Parathyroid adenoma (tissue), 2 donors: ENCODE results near the gene IL10RB.

Experiments used
- H2AFZ ChIP-seq: fragments of 300-600 bp; sonication (generic); one replicate; pipeline ENCODE4 v1.7.0; 2017; ENCODE audit warnings: antibody characterized with exemption, mild to moderate bottlenecking
- H3K27ac ChIP-seq: fragments of 300-600 bp; sonication (generic); one replicate; pipeline ENCODE4 v1.7.0; 2017
- H3K27me3 ChIP-seq: fragments of 300-600 bp; sonication (generic); one replicate; pipeline ENCODE4 v1.7.0; 2017; ENCODE audit warnings: low read length; ENCODE audit not compliant: control insufficient read depth, insufficient read depth
- H3K36me3 ChIP-seq: fragments of 300-600 bp; sonication (generic); one replicate; pipeline ENCODE4 v1.7.0; 2017; ENCODE audit warnings: low read length; ENCODE audit not compliant: control insufficient read depth, insufficient read depth
- H3K4me1 ChIP-seq: fragments of 300-600 bp; sonication (generic); one replicate; pipeline ENCODE4 v1.7.0; 2017; ENCODE audit warnings: control low read depth
- H3K4me2 ChIP-seq: fragments of 300-600 bp; sonication (generic); one replicate; pipeline ENCODE4 v1.7.0; 2017; ENCODE audit warnings: low read length
- H3K4me3 ChIP-seq: fragments of 300-600 bp; sonication (generic); one replicate; pipeline ENCODE4 v1.7.0; 2017; ENCODE audit warnings: low read depth, low read length
- H3K79me2 ChIP-seq: fragments of 300-600 bp; sonication (generic); one replicate; pipeline ENCODE4 v1.7.0; 2017; ENCODE audit warnings: control low read depth
- H3K9ac ChIP-seq: fragments of 300-600 bp; sonication (generic); one replicate; pipeline ENCODE4 v1.7.0; 2017; ENCODE audit warnings: mild to moderate bottlenecking
- H3K9me3 ChIP-seq: fragments of 300-600 bp; sonication (generic); one replicate; pipeline ENCODE4 v1.7.0; 2017; ENCODE audit warnings: low read length; ENCODE audit not compliant: control insufficient read depth
- TF ChIP-seq, protein P1 (sequence below): fragments of 300-600 bp; sonication (generic); IDR thresholded peaks from one replicate; pipeline ENCODE4 v1.7.0; 2017; ENCODE audit warnings: antibody characterized with exemption, mild to moderate bottlenecking
- donor health status: primary hyperparathyroidism.

IL10RB gene

DNA sequence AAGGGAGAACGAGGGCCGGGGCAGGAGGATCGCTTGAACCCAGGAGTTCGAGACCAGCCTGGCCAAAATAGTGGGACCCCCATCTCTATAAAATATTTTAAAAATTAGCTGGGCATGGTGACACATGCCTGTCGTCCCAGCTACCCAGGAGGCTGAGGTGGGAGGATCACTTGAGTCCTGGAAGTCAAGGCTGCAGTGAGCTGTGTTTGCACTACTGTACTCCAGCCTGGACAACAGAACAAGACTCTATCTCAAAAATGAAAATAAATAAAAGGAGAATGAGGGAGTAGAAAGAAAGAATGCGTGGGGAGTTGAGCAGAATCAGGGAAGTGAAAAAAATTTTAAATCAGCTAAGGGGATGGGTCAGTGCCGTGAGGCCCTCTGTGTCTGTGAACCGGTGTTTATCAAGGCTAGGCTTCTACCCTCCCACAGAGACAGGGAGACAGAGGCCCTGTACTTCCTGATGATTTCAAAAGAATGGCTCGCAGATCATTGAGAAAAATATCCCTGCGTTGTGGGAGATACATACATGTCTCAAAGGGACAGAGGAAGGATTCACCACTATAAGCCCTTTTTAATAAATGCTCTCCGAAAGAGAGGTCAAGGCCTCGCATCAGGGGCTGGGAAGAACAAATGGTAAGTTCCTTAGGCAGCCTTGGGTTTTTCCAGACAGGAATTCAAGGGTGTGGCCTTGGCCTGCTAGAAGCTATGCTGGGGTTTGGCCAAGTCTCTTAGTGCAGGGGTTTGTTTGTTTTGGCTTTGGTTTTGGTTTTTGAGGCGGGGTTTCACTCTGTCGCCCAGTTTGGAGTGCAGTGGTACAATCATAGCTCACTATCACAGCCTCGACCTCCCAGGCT lies 20.7 kb downstream of the IL10RB start:
- no peak overlapping the region for H3K9ac ChIP-seq
- H3K4me1 ChIP-seq = no peaks in the 10 kb centered on the region
- TF ChIP-seq, protein P1, sequence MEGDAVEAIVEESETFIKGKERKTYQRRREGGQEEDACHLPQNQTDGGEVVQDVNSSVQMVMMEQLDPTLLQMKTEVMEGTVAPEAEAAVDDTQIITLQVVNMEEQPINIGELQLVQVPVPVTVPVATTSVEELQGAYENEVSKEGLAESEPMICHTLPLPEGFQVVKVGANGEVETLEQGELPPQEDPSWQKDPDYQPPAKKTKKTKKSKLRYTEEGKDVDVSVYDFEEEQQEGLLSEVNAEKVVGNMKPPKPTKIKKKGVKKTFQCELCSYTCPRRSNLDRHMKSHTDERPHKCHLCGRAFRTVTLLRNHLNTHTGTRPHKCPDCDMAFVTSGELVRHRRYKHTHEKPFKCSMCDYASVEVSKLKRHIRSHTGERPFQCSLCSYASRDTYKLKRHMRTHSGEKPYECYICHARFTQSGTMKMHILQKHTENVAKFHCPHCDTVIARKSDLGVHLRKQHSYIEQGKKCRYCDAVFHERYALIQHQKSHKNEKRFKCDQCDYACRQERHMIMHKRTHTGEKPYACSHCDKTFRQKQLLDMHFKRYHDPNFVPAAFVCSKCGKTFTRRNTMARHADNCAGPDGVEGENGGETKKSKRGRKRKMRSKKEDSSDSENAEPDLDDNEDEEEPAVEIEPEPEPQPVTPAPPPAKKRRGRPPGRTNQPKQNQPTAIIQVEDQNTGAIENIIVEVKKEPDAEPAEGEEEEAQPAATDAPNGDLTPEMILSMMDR = no peak
- no peak overlapping the region for H3K4me2 ChIP-seq
- peak overlapping the region; percentile 54 for H3K27ac ChIP-seq
- no peaks in the 10 kb centered on the region for H3K27me3 ChIP-seq
- no peaks in the 10 kb centered on the region for H3K79me2 ChIP-seq
- no peak overlapping the region for H3K4me3 ChIP-seq
- H3K9me3 ChIP-seq = no peaks in the 10 kb centered on the region
- no peak overlapping the region for H2AFZ ChIP-seq
- H3K36me3 ChIP-seq = no peaks in the 10 kb centered on the region

DNA sequence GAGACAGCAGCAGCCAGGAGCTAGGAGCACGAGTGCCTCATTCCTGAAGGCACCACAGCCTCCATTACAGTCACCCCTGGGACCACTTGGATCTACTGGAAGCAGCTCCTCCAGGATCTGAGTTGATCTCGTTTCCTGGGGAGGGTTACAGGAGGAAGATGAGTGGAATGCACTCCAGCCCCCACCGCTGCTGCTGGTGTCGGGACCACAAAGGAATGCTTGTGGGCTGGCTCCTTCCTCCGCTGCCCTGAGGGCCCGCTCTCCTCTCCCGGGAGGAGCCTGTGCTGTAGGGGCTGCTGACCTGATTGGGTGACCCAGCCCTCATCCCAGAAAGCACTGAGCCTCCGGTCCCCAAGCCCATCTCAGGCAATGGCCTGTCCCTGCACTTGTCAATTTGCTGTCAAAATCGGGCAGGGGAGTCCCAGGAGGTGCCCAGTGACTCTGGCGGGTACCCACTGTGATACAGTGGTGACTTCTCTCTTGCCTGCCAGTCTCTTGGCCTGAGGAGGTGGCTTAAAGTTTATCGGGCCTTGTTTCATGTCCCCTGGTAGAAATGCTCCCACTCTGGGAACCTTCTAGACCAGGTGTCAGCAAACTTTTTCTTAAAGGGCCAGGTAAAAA lies 23.1 kb downstream of the IL10RB start:
- Histone ChIP-seq H3K27ac (no peak overlapping the region), H3K4me2 (no peak overlapping the region), H3K9me3 (no peaks in the 10 kb centered on the region), H3K27me3 (no peaks in the 10 kb centered on the region), H3K4me3 (no peak overlapping the region), H3K36me3 (no peaks in the 10 kb centered on the region), H3K9ac (no peak overlapping the region), H2AFZ (no peak overlapping the region), H3K4me1 (no peaks in the 10 kb centered on the region), H3K79me2 (no peaks in the 10 kb centered on the region)
- TF ChIP-seq, protein P1 = no peak

DNA sequence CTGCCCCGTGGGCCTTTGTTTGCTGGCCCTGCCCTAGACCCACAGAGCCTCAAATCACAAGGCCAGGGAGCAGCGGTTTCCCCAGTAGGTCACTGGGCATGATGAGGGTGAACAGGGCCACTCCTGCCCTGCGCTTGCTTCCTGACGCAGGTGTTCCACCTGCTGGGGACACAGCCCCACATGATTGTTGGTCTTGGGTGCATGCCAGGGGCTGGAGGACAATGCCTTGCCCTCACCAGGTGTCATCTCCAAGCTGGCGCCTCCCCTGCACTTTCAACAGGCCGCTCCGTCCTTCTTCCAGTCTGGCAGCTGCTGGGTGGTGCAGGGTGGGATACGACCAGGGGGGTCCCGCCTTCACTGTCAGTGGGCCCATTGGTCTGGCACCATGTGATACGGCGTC lies 24.3 kb downstream of the IL10RB start:
- H3K27ac ChIP-seq = no peak overlapping the region
- no peaks in the 10 kb centered on the region for H3K79me2 ChIP-seq
- no peaks in the 10 kb centered on the region for H3K9me3 ChIP-seq
- H3K36me3 ChIP-seq = no peaks in the 10 kb centered on the region
- H3K27me3 ChIP-seq = no peaks in the 10 kb centered on the region
- H3K4me2 ChIP-seq = no peak overlapping the region
- no peak overlapping the region for H3K4me3 ChIP-seq
- no peaks in the 10 kb centered on the region for H3K4me1 ChIP-seq
- no peak overlapping the region for H3K9ac ChIP-seq
- no peak overlapping the region for H2AFZ ChIP-seq
- TF ChIP-seq, protein P1 = no peak

DNA sequence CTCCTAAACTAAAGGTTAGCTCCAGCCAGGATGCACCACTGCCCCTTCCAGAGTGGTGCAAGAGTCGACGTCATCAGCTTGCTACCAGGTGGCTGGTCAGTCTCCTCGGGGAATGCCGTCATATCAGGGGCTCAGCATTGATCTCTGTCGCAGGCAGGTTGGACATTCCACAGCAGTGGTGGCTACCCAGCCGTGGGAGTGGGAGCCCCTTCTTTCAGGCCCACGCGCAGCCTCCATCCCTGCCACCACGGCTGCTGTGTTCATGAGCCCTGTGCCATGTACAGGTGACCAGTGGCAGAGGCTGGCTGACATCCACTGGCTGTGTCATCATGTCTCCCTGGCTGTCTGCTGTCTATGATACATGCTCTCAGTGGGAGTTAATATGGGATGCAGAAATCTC lies 25.5 kb downstream of the IL10RB start:
- no peaks in the 10 kb centered on the region for H3K9me3 ChIP-seq
- H2AFZ ChIP-seq = no peak overlapping the region
- H3K27me3 ChIP-seq = no peaks in the 10 kb centered on the region
- no peak overlapping the region for H3K27ac ChIP-seq
- TF ChIP-seq, protein P1 = no peak
- H3K9ac ChIP-seq = no peak overlapping the region
- H3K4me2 ChIP-seq = no peak overlapping the region
- no peaks in the 10 kb centered on the region for H3K36me3 ChIP-seq
- no peaks in the 10 kb centered on the region for H3K79me2 ChIP-seq
- no peak overlapping the region for H3K4me3 ChIP-seq
- H3K4me1 ChIP-seq = no peaks in the 10 kb centered on the region
